GM12891 (cell line): ENCODE results near the gene BRSK2.

ENCODE experiments used
- POLR2AphosphoS5 ChIP-seq: IDR thresholded peaks from 2 replicates; pipeline ENCODE4 v1.6.1; 2011; ENCODE audit warnings: low read depth, low read length, control low read depth
- TAF1 ChIP-seq: IDR thresholded peaks from 2 replicates; pipeline ENCODE4 v1.6.1; 2011; ENCODE audit warnings: low read depth, low read length, control low read depth

DNA sequence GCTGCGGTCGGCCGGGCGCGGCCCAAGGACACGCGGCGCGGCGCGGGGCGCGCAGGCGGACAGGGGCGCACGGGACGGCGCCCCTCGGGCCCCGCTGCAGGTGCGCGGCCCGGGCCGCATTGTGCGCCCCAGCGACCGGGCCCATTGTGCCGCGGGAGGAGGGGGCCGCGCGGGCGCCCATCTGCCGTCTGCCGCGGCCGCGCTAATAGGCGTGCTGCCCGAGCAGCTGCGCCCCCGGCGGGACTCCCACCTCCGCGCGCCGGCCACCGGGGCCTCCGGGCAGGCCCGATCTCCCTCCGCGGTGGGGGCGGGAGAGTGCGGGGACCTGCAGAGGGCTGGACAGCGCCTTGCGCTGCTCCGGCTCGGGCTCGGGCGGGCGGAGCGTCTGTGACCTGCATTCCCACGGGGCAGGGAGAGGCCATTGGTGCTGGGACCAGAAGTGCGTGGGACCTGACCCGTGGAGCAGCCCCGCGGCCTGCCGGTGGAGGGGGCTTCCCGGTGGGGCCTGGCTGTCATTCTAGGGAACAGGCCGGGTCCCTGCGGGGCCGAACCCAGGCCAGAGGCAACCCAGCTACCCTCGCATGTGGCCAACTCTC is 933 bp downstream of the BRSK2 start:
- TF ChIP-seq TAF1 (no peak), POLR2AphosphoS5 (no peak)
